Cardiac fibroblast (primary cell): ENCODE data around the gene SEPTIN2.

Experiments
- DNase-seq, 2 donors: peaks; one replicate each; pipeline versions ENCODE4 v3.0.0 to v3.0.0-alpha.2; 2010; ENCODE audit warnings: low read depth in 2 of 2
- H3K4me3 ChIP-seq, 2 donors: replicated peaks in 1 of 2; 1 replicate in 1 of 2; 2 replicates in 1 of 2; pipeline ENCODE4 v1.5.1; 2011; ENCODE audit warnings: low read depth in 2 of 2, low read length in 2 of 2, mild to moderate bottlenecking in 2 of 2, moderate library complexity in 1 of 2
- CTCF ChIP-seq: IDR thresholded peaks from one replicate; pipeline ENCODE4 v1.5.1; 2011; ENCODE audit warnings: low read depth, mild to moderate bottlenecking, low read length, inconsistent platforms

The SEPTIN2 gene

GRCh38 chr2:241296767-241297166, 19.0 kb upstream of the SEPTIN2 start:
- H3K4me3 ChIP-seq, result no peak overlapping the region
- no peak for DNase-seq
- TF ChIP-seq CTCF, result no peak

DNA sequence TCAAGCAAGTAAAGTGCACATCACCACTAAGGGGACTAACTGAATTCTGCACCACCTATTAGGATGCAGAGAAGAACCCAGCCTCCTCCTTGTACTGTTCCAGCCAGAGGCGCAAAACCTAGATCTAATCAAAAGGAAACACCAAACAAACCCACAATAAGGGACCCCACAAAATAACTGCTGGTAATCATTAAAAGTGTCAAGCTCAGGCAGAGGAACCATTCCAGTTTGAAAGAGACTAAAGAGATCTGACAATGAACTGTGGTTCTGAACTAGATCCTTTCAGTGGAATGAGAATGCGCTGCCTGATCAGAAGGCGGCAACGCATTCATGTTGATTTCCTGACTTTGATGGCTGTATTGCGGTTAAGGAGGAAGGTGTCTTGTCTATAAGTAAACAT, 17.1 kb upstream of the SEPTIN2 start:
- H3K4me3 ChIP-seq, result no peak overlapping the region
- no peak for DNase-seq
- TF ChIP-seq CTCF, result no peak

GRCh38 chr2:241300000-241300399, 15.7 kb upstream of the SEPTIN2 start:
- no peak for DNase-seq
- no peak overlapping the region for H3K4me3 ChIP-seq
- TF ChIP-seq CTCF, result no peak

DNA sequence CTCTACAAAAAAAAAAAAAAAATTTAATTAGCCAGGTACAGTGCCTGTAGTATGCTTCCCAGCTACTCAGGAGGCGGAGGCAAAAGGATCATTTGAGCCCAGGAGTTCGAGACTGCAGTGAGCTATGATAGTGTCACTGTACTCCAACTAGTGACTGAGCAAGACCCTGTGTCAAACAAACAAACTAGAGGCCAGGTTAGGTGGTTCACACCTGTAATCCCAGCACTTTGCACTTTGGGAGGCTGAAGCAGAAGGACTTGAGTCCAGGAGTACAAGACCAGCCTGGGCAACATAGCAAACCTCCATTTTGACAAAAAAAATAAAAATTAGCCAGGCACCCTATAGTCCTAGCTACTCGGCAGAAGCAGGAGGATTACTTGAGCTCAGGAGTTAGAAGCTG, 13.6 kb upstream of the SEPTIN2 start:
- no peak for DNase-seq
- TF ChIP-seq CTCF, result no peak
- no peak overlapping the region for H3K4me3 ChIP-seq

- no peak for TF ChIP-seq CTCF
- DNase-seq, result no peak
Observed at GRCh38 chr2:241302759-241303651, 12.7 kb upstream of the SEPTIN2 start.

GRCh38 chr2:241304039-241304670, 11.6 kb upstream of the SEPTIN2 start:
- no peak for DNase-seq
- H3K4me3 ChIP-seq, result no peak overlapping the region
- TF ChIP-seq CTCF, result no peak

More at GRCh38 chr2:241302759-241303651, 12.7 kb upstream of the SEPTIN2 start:
- no peak overlapping the region for H3K4me3 ChIP-seq
